ENCODE measurements around the gene ELMO3.

Gene ELMO3

GRCh38 chr16:67183627-67184452 lies 15.1 kb upstream of the ELMO3 start, which contains the start of gene MATCAP1:
MATCAP1 (minus strand) TSS chr16:67183963; CDS start chr16:67180610, 3,353 bp downstream.
- peak within 1 kb of the TSS; percentile 45 for H3K4me3 ChIP-seq (replicated peaks; ENCODE audit: low read depth, low read length)
- TF ChIP-seq, protein P1, sequence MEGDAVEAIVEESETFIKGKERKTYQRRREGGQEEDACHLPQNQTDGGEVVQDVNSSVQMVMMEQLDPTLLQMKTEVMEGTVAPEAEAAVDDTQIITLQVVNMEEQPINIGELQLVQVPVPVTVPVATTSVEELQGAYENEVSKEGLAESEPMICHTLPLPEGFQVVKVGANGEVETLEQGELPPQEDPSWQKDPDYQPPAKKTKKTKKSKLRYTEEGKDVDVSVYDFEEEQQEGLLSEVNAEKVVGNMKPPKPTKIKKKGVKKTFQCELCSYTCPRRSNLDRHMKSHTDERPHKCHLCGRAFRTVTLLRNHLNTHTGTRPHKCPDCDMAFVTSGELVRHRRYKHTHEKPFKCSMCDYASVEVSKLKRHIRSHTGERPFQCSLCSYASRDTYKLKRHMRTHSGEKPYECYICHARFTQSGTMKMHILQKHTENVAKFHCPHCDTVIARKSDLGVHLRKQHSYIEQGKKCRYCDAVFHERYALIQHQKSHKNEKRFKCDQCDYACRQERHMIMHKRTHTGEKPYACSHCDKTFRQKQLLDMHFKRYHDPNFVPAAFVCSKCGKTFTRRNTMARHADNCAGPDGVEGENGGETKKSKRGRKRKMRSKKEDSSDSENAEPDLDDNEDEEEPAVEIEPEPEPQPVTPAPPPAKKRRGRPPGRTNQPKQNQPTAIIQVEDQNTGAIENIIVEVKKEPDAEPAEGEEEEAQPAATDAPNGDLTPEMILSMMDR (IDR thresholded peaks at IDR 0.05; ENCODE audit: low read depth, low read length, missing control alignments): no peak
- DNase-seq (ENCODE audit: extremely low read depth, low read depth): peak; percentile 96

- no peak for DNase-seq (ENCODE audit: extremely low read depth, low read depth)
- TF ChIP-seq, protein P1 (IDR thresholded peaks at IDR 0.05; ENCODE audit: low read depth, low read length, missing control alignments): no peak
- H3K4me3 ChIP-seq (replicated peaks; ENCODE audit: low read depth, low read length): peak overlapping the region; percentile 45
Measured at GRCh38 chr16:67184453-67184994, 14.4 kb upstream of the ELMO3 start.

GRCh38 chr16:67184995-67185650 lies 13.8 kb upstream of the ELMO3 start:
- H3K4me3 ChIP-seq (replicated peaks; ENCODE audit: low read depth, low read length): no peak overlapping the region
- DNase-seq (ENCODE audit: extremely low read depth, low read depth): peak; percentile 71
- TF ChIP-seq, protein P1 (IDR thresholded peaks at IDR 0.05; ENCODE audit: low read depth, low read length, missing control alignments): peak; percentile 76

DNA sequence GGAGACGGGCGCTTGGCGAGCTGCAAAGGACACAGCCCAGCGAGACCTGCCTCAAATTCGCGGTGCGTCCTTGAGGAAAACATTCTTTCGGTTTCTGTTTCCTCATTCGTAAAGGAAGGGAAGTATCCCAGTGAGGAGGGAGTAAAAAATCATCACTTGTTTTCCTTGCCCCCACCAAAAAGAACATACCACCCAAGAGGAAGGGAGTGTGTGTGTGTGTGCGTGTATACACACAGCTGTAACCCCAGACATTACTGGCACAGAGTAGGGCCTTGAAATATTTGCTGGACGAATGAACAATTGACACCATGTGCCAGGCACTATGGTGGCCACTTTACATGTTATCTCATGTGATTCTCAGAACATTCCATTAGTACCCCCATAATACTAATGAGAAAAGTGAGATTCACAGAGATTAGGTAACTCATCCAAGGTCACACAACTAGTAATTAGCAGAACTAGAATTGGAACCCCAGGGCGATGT lies 13.2 kb upstream of the ELMO3 start:
- DNase-seq (ENCODE audit: extremely low read depth, low read depth): no peak
- no peak overlapping the region for H3K4me3 ChIP-seq (replicated peaks; ENCODE audit: low read depth, low read length)
- TF ChIP-seq, protein P1 (IDR thresholded peaks at IDR 0.05; ENCODE audit: low read depth, low read length, missing control alignments): no peak

DNA sequence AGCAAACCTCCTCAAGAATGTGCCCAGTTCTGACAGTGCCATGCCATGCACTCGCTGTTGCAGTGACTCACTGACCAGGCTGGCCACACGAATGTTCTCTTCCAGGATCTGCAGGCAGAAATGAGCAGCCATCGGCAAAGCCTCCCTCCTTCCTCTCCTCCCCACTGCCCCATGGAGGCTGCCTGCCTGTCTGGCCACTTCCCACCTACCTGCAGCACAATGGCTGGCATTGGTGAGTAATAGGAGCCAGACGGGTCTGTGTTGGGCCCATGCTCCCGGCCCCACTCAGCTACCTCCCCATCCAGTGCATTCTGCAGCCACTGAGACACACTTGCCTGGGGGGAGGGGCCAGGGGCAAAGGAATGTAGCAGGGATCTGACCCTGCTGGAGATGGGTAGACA lies 12.4 kb upstream of the ELMO3 start:
- DNase-seq (ENCODE audit: extremely low read depth, low read depth): no peak
- TF ChIP-seq, protein P1 (IDR thresholded peaks at IDR 0.05; ENCODE audit: low read depth, low read length, missing control alignments): no peak
- H3K4me3 ChIP-seq (replicated peaks; ENCODE audit: low read depth, low read length): no peak overlapping the region

DNA sequence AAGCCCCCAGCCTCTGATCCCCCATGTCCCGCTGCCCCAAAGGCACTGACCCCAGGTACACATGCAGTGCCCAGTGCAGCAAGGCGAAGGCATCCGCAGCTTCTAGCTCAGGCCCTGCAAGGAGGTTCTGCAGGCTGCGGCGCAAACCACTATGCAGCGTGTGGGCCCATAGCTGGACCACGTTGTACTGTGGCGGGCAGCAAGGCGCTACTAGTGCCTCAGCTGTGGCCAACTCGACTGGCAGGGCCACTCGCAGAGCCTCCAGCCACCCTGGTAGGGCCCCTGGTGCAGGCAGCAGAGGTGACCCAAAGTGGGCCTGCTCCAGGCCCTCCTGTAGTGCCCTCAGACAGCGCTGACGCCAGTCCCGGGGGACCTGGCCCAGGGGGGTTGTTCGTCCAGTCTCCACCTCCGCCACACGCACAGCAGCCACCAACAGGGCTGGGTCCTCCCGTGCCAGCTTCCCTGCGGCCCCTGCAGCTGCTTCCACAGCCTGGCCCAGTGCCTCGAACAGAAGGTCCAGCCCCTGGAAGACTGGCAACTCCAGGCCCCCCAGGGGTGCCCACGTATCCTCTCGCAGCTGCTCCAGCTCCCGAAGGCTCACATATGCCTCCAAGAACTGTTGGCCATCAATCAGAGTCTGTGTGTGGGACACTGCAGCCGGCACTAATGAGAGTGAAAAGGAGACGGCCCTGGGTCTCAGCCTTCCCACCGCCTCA lies 11.6 kb upstream of the ELMO3 start:
- no peak overlapping the region for H3K4me3 ChIP-seq (replicated peaks; ENCODE audit: low read depth, low read length)
- DNase-seq (ENCODE audit: extremely low read depth, low read depth): no peak
- TF ChIP-seq, protein P1 (IDR thresholded peaks at IDR 0.05; ENCODE audit: low read depth, low read length, missing control alignments): no peak
